Measurements from ENCODE around the gene ASB18. TPM values are rescaled to one million over a fixed set of nuclear protein-coding genes. Genes with fewer than 3 reads are reported as not detected.

The ASB18 gene
- total and polyA plus RNA-seq, 2 of the 8 experiments (the other 6 are each of a cell fraction or from before 2014, with no cell fraction given), result not detected

- Histone ChIP-seq H2AFZ (ENCODE audit: low read length) (no peak overlapping the region), H3K4me2 (ENCODE audit: insufficient read depth in 1 of 2, low read depth in 2 of 2, low read length in 2 of 2) (no peak overlapping the region), H2BK5ac (ENCODE audit: low read depth, low read length) (no peak overlapping the region), H3K79me1 (ENCODE audit: low read depth, low read length) (no peaks in the 10 kb centered on the region), H3K14ac (ENCODE audit: insufficient read length) (no peak overlapping the region), H3K9me3 (ENCODE audit: insufficient read depth in 2 of 2, low read depth in 1 of 2, low read length in 1 of 2) (no peaks in the 10 kb centered on the region), H3K27ac (ENCODE audit: low read depth, low read length) (no peak overlapping the region), H2BK12ac (ENCODE audit: low read depth, low read length) (no peak overlapping the region), H2BK15ac (ENCODE audit: low read length) (no peak overlapping the region), H3K56ac (replicated peaks; ENCODE audit: insufficient read length, low read depth, low read length) (no peak overlapping the region), H3K4me3 (ENCODE audit: extremely low read depth in 1 of 4, insufficient read depth in 2 of 4, low read depth in 3 of 4, low read length in 4 of 4) (no peak overlapping the region), H2BK120ac (replicated peaks; ENCODE audit: low read depth, low read length) (no peak overlapping the region), H4K8ac (ENCODE audit: extremely low read depth, insufficient read depth, low read length) (no peak overlapping the region), H3K4me1 (replicated peaks in 1 of 4; ENCODE audit: control insufficient read depth in 3 of 4, insufficient read depth in 4 of 4, low read length in 3 of 4) (peaks cover 3 to 12% (median 9%) of the 10 kb centered on the region in 4 experiments; a peak in 5 of 7 replicates), H3K23me2 (ENCODE audit: low read depth, low read length) (no peaks in the 10 kb centered on the region), H4K5ac (ENCODE audit: insufficient read length, low read depth, low read length) (no peak overlapping the region), H4K91ac (replicated peaks; ENCODE audit: insufficient read length, low read length) (no peak overlapping the region), H4K20me1 (replicated peaks in 1 of 2; ENCODE audit: control insufficient read depth in 1 of 2, insufficient read depth in 2 of 2, low read length in 2 of 2) (no peaks in the 10 kb centered on the region), H3K9ac (replicated peaks in 1 of 4; ENCODE audit: extremely low read depth in 1 of 4, low read depth in 3 of 4, low read length in 3 of 4) (no peak overlapping the region), H3K79me2 (ENCODE audit: control insufficient read depth in 1 of 2, insufficient read depth in 2 of 2, low read length in 2 of 2) (no peaks in the 10 kb centered on the region), H2BK20ac (ENCODE audit: low read length) (no peak overlapping the region), H3K36me3 (ENCODE audit: control insufficient read depth in 2 of 4, insufficient read depth in 4 of 4, low read length in 3 of 4) (no peaks in the 10 kb centered on the region), H3K23ac (ENCODE audit: insufficient read length) (no peak overlapping the region), H3K27me3 (replicated peaks in 1 of 4; ENCODE audit: control insufficient read depth in 3 of 4, extremely low read depth in 1 of 4, insufficient read depth in 3 of 4, low read length in 3 of 4) (no peaks in the 10 kb centered on the region), H2AK5ac (ENCODE audit: low read depth, low read length) (no peak overlapping the region), H3K4ac (replicated peaks; ENCODE audit: insufficient read length, low read depth, low read length) (no peak overlapping the region), H3K18ac (ENCODE audit: extremely low read depth, low read length) (no peak overlapping the region)
- ChIA-PET CTCF (ENCODE audit: partially characterized antibody) (interaction anchor here (1.7 to 2.2 kb wide), 2 partner anchors 39 to 755 kb away, joined by 3 to 5 read pairs; no protein-coding TSS in a partner anchor), POLR2A (ENCODE audit: partially characterized antibody) (no interaction called here)
- DNase-seq (ENCODE audit: low read depth in 1 of 2, low spot score in 2 of 2) (no peak), FAIRE-seq (no peak)
- WGBS, 2 experiments (ENCODE audit: extremely low coverage in 1 of 2, insufficient coverage in 1 of 2, insufficient read length in 1 of 2, insufficient replicate concordance in 2 of 2, low coverage in 1 of 2, low lambda C conversion rate in 2 of 2, missing lambda C conversion rate in 1 of 2), result 84% methylated on average over 2 of the region's 2 CpGs; no CpG with 5 or more reads in 1 of the 2 experiments
- no peak for TF ChIP-seq SUZ12 (IDR thresholded peaks at IDR 0.05; ENCODE audit: low read length)
- TF ChIP-seq ASH2L (IDR thresholded peaks at IDR 0.05; ENCODE audit: low read length), result no peak
- no peak for TF ChIP-seq RXRA (IDR thresholded peaks at IDR 0.05; ENCODE audit: insufficient read depth, low read depth, low read length)
- TF ChIP-seq SP2 (IDR thresholded peaks at IDR 0.05; ENCODE audit: low read length), result no peak
- TF ChIP-seq PHF8 (conservative IDR thresholded peaks at IDR 0.05; ENCODE audit: low read depth, low read length), result no peak
- no peak for TF ChIP-seq RFX5 (IDR thresholded peaks at IDR 0.05; ENCODE audit: borderline replicate concordance, low read depth, low read length)
- no peak for TF ChIP-seq KDM5A (IDR thresholded peaks at IDR 0.05; ENCODE audit: low read length)
- TF ChIP-seq YY1 (IDR thresholded peaks at IDR 0.05; ENCODE audit: low read depth, low read length), result no peak
- no peak for TF ChIP-seq MAX (IDR thresholded peaks at IDR 0.05)
- TF ChIP-seq TBP (IDR thresholded peaks at IDR 0.05; ENCODE audit: low read depth, low read length), result no peak
- no peak for TF ChIP-seq CTBP2 (IDR thresholded peaks at IDR 0.05; ENCODE audit: borderline replicate concordance, insufficient read depth, insufficient read length, low read length)
- no peak for TF ChIP-seq GABPA (IDR thresholded peaks at IDR 0.05; ENCODE audit: borderline replicate concordance, insufficient read depth, low read length)
These were observed 39.7 kb upstream of the ASB18 start for GRCh38 chr2:236303935-236304334.

Data from H1 (cell line).